KG1 (cell line): ENCODE data around the gene OCRL.
"Not testable (repeated sequence)": the region's sequence is repeated elsewhere in the genome, so short reads cannot be mapped to it uniquely, and the experiment has no call there.

ENCODE experiments used
- DNase-seq: peaks from one replicate; lab custom pipeline; 2025; lab: John Stamatoyannopoulos, UW

Gene OCRL

GRCh38 chrX:129534816-129535578, 5.1 kb upstream of the OCRL start:
- DNase-seq, result no peak

GRCh38 chrX:129540722-129541184, 694 bp downstream of the OCRL start:
- peak; percentile 0 for DNase-seq

GRCh38 chrX:129544780-129545179, 4.7 kb downstream of the OCRL start:
- no peak for DNase-seq

- DNase-seq, result no peak
These were observed 5.3 kb downstream of the OCRL start for GRCh38 chrX:129545408-129545807.

GRCh38 chrX:129549124-129549523, 9.1 kb downstream of the OCRL start:
- no peak for DNase-seq

- no peak for DNase-seq
These were observed 13.7 kb downstream of the OCRL start for GRCh38 chrX:129553619-129554288.

GRCh38 chrX:129554816-129555215, 14.8 kb downstream of the OCRL start:
- DNase-seq, result not testable (repeated sequence)

- DNase-seq, result no peak
These were observed 16.8 kb downstream of the OCRL start for GRCh38 chrX:129556806-129557315.

- DNase-seq, result no peak
These were observed 17.9 kb downstream of the OCRL start for GRCh38 chrX:129557844-129558480.

GRCh38 chrX:129559783-129560182, 19.7 kb downstream of the OCRL start:
- DNase-seq, result no peak

GRCh38 chrX:129561453-129561852, 21.4 kb downstream of the OCRL start:
- DNase-seq, result no peak

- not testable (repeated sequence) for DNase-seq
These were observed 24.3 kb downstream of the OCRL start for GRCh38 chrX:129564345-129564744.

- no peak for DNase-seq
These were observed 25.1 kb downstream of the OCRL start for GRCh38 chrX:129565046-129565650.

- no peak for DNase-seq
These were observed 26.0 kb downstream of the OCRL start for GRCh38 chrX:129566073-129566472.

GRCh38 chrX:129568349-129568748, 28.3 kb downstream of the OCRL start:
- no peak for DNase-seq

GRCh38 chrX:129572422-129572821, 32.4 kb downstream of the OCRL start:
- no peak for DNase-seq

- not testable (repeated sequence) for DNase-seq
These were observed 33.6 kb downstream of the OCRL start for GRCh38 chrX:129573652-129574051.

GRCh38 chrX:129574214-129574613, 34.2 kb downstream of the OCRL start:
- DNase-seq, result no peak

- DNase-seq, result no peak
These were observed 36.5 kb downstream of the OCRL start for GRCh38 chrX:129576539-129576938.

- DNase-seq, result no peak
These were observed 37.4 kb downstream of the OCRL start for GRCh38 chrX:129577473-129577872.

GRCh38 chrX:129577877-129578276, 37.8 kb downstream of the OCRL start:
- no peak for DNase-seq

- no peak for DNase-seq
These were observed 41.8 kb downstream of the OCRL start for GRCh38 chrX:129581904-129582303.
